NCI-H69 (cell line): ENCODE results near the gene GDPGP1.
"Not testable (repeated sequence)": the region's sequence is repeated elsewhere in the genome, so short reads cannot be mapped to it uniquely, and the experiment has no call there.

Experiments
- DNase-seq: peaks from one replicate; lab custom pipeline; 2025; lab: John Stamatoyannopoulos, UW

The GDPGP1 gene

GRCh38 chr15:90225504-90226234 is 8.3 kb upstream of the GDPGP1 start:
- DNase-seq: peak; percentile 64

GRCh38 chr15:90227336-90227735 is 6.7 kb upstream of the GDPGP1 start:
- DNase-seq: no peak

GRCh38 chr15:90227816-90228772 is 5.9 kb upstream of the GDPGP1 start:
- no peak for DNase-seq

- DNase-seq: no peak
Observed at GRCh38 chr15:90228960-90229359, 5.0 kb upstream of the GDPGP1 start.

- DNase-seq: no peak
Observed at GRCh38 chr15:90230071-90230494, 3.9 kb upstream of the GDPGP1 start.

GRCh38 chr15:90230610-90231009 is 3.4 kb upstream of the GDPGP1 start:
- no peak for DNase-seq

- no peak for DNase-seq
Observed at GRCh38 chr15:90231028-90232017, 2.7 kb upstream of the GDPGP1 start.

GRCh38 chr15:90232196-90232595 is 1.8 kb upstream of the GDPGP1 start:
- DNase-seq: no peak

- DNase-seq: no peak
Observed at GRCh38 chr15:90232941-90233386, 1.0 kb upstream of the GDPGP1 start.

GRCh38 chr15:90233387-90234095 is 468 bp upstream of the GDPGP1 start, which contains the start of gene CIB1:
Gene CIB1, minus strand, starts transcription at chr15:90233941. Its CDS starts 56 bp downstream, at chr15:90233885.
- peak; percentile 95 for DNase-seq

- DNase-seq: no peak
Observed at GRCh38 chr15:90239371-90239770, 5.4 kb downstream of the GDPGP1 start.

GRCh38 chr15:90240856-90241255 is 6.8 kb downstream of the GDPGP1 start:
- no peak for DNase-seq

GRCh38 chr15:90241343-90242192 is 7.6 kb downstream of the GDPGP1 start:
- no peak for DNase-seq

- DNase-seq: no peak
Observed at GRCh38 chr15:90243943-90244639, 10.1 kb downstream of the GDPGP1 start.

GRCh38 chr15:90248789-90249202 is 14.8 kb downstream of the GDPGP1 start:
- no peak for DNase-seq

GRCh38 chr15:90249203-90249863 is 15.3 kb downstream of the GDPGP1 start, which contains the start of gene TTLL13:
Gene TTLL13, plus strand, starts transcription at chr15:90249556. Its CDS starts 1,075 bp downstream, at chr15:90250631.
- DNase-seq: peak; percentile 94

GRCh38 chr15:90257776-90258175 is 23.8 kb downstream of the GDPGP1 start:
- DNase-seq: no peak

- DNase-seq: no peak
Observed at GRCh38 chr15:90259524-90259923, 25.5 kb downstream of the GDPGP1 start.

GRCh38 chr15:90260731-90261130 is 26.7 kb downstream of the GDPGP1 start:
- DNase-seq: not testable (repeated sequence)
